K562 (cell line): ENCODE results near the gene SMIM17. TPM values are rescaled to one million over a fixed set of nuclear protein-coding genes. Genes with fewer than 3 reads are reported as not detected.

ENCODE experiments used
- ATAC-seq: fragments of 200-7000 bp; cut with Tn5 transposase; 3 replicates; pipeline ENCODE4 v1.9.1; 2020; ENCODE audit warnings: moderate library complexity
- BruUV-seq: library from RNA; stranded (reverse); fragments of 400-500 nt; replicated peaks from 2 replicates; lab custom pipeline; 2021; lab: Mats Ljungman, UMichigan
- CTCF ChIA-PET: fragments of 300-600 bp; formaldehyde crosslinking; extraction: SDS; loops from one replicate; lab custom pipeline; 2021; ENCODE audit warnings: low intra/inter-chr PET ratio; lab: Yijun Ruan, JAX
- POLR2A ChIA-PET: fragments of 300-600, 350-650 bp; sonication (Branson Sonifier 250); formaldehyde crosslinking; extraction: SDS; loops from one replicate; lab custom pipeline; 2021; ENCODE audit warnings: antibody characterized with exemption, inconsistent platforms; lab: Yijun Ruan, JAX
- DNase-seq, 4 experiments: peaks; one replicate each; pipeline versions ENCODE4 v3.0.0 to v3.0.0-alpha.2; 2011 to 2018; ENCODE audit warnings: low spot score in 3 of 4, mixed read lengths in 3 of 4; ENCODE audit errors: extremely low read depth in 1 of 4
- FAIRE-seq: peaks from 2 replicates; lab custom pipeline; 2011; peaks lifted over from hg19 to GRCh38; lab: Jason Lieb, UNC
- H2AFZ ChIP-seq: 2 replicates; pipeline ENCODE4 v1.6.0; 2011; ENCODE audit warnings: low read depth, low read length, control low read depth, inconsistent platforms
- H3K27ac ChIP-seq: fragments of 200-600 bp; 3 replicates; pipeline ENCODE4 v1.8.0; 2011; ENCODE audit warnings: low read depth, mild to moderate bottlenecking, control low read depth, inconsistent platforms, low read length, moderate library complexity, mixed read lengths; ENCODE audit errors: extremely low read depth
- H3K27me3 ChIP-seq, 2 experiments: fragments of 300-600 bp in 1 of 2; 2 replicates in 1 of 2; 3 replicates in 1 of 2; pipeline versions ENCODE4 v1.6.0 to v1.8.0; 2011; ENCODE audit warnings: inconsistent platforms in 2 of 2, low read length in 2 of 2, mild to moderate bottlenecking in 1 of 2, mixed read lengths in 1 of 2, moderate library complexity in 1 of 2; ENCODE audit not compliant: control insufficient read depth in 2 of 2, insufficient read depth in 2 of 2
- H3K36me3 ChIP-seq: fragments of 300-600 bp; 3 replicates; pipeline ENCODE4 v1.8.0; 2011; ENCODE audit warnings: mild to moderate bottlenecking, low read length, inconsistent platforms; ENCODE audit not compliant: control insufficient read depth, insufficient read depth
- H3K4me1 ChIP-seq, 2 experiments: fragments of 200-600 bp in 1 of 2; replicated peaks in 1 of 2; 2 replicates in 1 of 2; 3 replicates in 1 of 2; pipeline versions ENCODE4 v1.5.1 to v1.8.0; 2011; ENCODE audit warnings: inconsistent platforms in 2 of 2, low read length in 2 of 2, mild to moderate bottlenecking in 1 of 2, mixed read lengths in 1 of 2, moderate library complexity in 1 of 2; ENCODE audit not compliant: control insufficient read depth in 2 of 2, insufficient read depth in 2 of 2
- H3K4me2 ChIP-seq: 2 replicates; pipeline ENCODE4 v1.6.1; 2011; ENCODE audit warnings: low read length, control low read depth, inconsistent platforms, mixed read lengths; ENCODE audit not compliant: insufficient read depth
- H3K4me3 ChIP-seq: fragments of 200-600 bp; sonication (generic), shearing (Covaris generic); 2 replicates; pipeline ENCODE4 v1.5.1; 2016; ENCODE audit warnings: control low read depth, inconsistent platforms
- H3K79me2 ChIP-seq: fragments of 200-600 bp; 3 replicates; pipeline ENCODE4 v1.8.0; 2011; ENCODE audit warnings: low read length, inconsistent platforms; ENCODE audit not compliant: control insufficient read depth, insufficient read depth
- H3K9ac ChIP-seq, 2 experiments: 2 replicates each; pipeline versions ENCODE4 v1.6.0 to v1.6.1; 2011; ENCODE audit warnings: low read depth in 2 of 2, low read length in 2 of 2, control low read depth in 1 of 2, inconsistent platforms in 1 of 2, mild to moderate bottlenecking in 1 of 2, mixed read lengths in 1 of 2; ENCODE audit not compliant: insufficient read depth in 1 of 2
- H3K9me1 ChIP-seq: one replicate; pipeline ENCODE4 v1.6.0; 2011; ENCODE audit warnings: inconsistent platforms, mild to moderate bottlenecking, low read length, moderate library complexity; ENCODE audit not compliant: control insufficient read depth, insufficient read depth
- H3K9me3 ChIP-seq: replicated peaks from 2 replicates; pipeline ENCODE4 v1.5.1; 2011; ENCODE audit warnings: low read depth, low read length, inconsistent platforms; ENCODE audit not compliant: control insufficient read depth, insufficient read depth
- H4K20me1 ChIP-seq: replicated peaks from 2 replicates; pipeline ENCODE4 v1.6.1; 2011; ENCODE audit warnings: low read length, inconsistent platforms, mixed read lengths; ENCODE audit not compliant: control insufficient read depth, insufficient read depth
- DNMT1 ChIP-seq: fragments of 450-650 bp; IDR thresholded peaks from 2 replicates; pipeline ENCODE4 v1.6.1; 2016; ENCODE audit warnings: antibody characterized with exemption, mild to moderate bottlenecking
- FOS ChIP-seq: IDR thresholded peaks from 3 replicates; pipeline ENCODE4 v1.6.1; 2011; ENCODE audit not compliant: insufficient read length; ENCODE audit errors: extremely low read depth
- OTX1 ChIP-seq: fragments of 450-650 bp; formaldehyde crosslinking; IDR thresholded peaks from 2 replicates; pipeline ENCODE4 v1.4.0; 2022; ENCODE audit warnings: mild to moderate bottlenecking
- YBX1 ChIP-seq: fragments of 450-650 bp; IDR thresholded peaks from 2 replicates; pipeline ENCODE4 v1.7.1; 2016; ENCODE audit warnings: mild to moderate bottlenecking
- YY1 ChIP-seq, 3 experiments: IDR thresholded peaks; 2 replicates each; pipeline ENCODE4 v1.6.1; 2011; ENCODE audit warnings: low read length in 2 of 3, mild to moderate bottlenecking in 2 of 3, moderate library complexity in 2 of 3, borderline replicate concordance in 1 of 3, control low read depth in 1 of 3, low read depth in 1 of 3; ENCODE audit not compliant: insufficient read depth in 3 of 3, insufficient replicate concordance in 2 of 3, control insufficient read depth in 1 of 3, insufficient read length in 1 of 3; ENCODE audit errors: extremely low read depth in 1 of 3
- WGBS: fragments of 100-300 bp; shearing (Covaris generic); methylation state at CpG from one replicate; pipeline ENCODE4 v1.1.6; 2016; ENCODE audit warnings: low coverage, mixed read lengths; ENCODE audit not compliant: insufficient coverage; ENCODE audit errors: missing lambda C conversion rate; 5-methylcytosine and 5-hydroxymethylcytosine counted together
- in situ Hi-C: fragments of 300-500 bp; cut with MboI; formaldehyde crosslinking; loops from 4 replicates; pipeline ENCODE4 v1.15.0; 2018; ENCODE audit warnings: inconsistent platforms, mixed read lengths
- intact Hi-C: fragments of 100-400 bp; cut with micrococcal nuclease; formaldehyde crosslinking; loops from 2 replicates; pipeline ENCODE4 v1.14.2; 2022
- polyA plus RNA-seq, 8 experiments: library from polyadenylated mRNA; depleted of rRNA in 4 of 8; stranded (reverse) in 5 of 8; unstranded in 3 of 8; fragments of >200 nt; fragmentation: Nextera tagmentation in 2 of 8; fragmentation: Illumina TruSeq in 1 of 8; extraction: Ambion mirVana in 2 of 8; extraction: Trizol in 1 of 8; gene quantifications; 2 replicates each; pipeline versions ENCODE4 v1.2.1 to v1.2.3, GENCODE V29; 2011 to 2014; ENCODE audit warnings: inconsistent platforms in 1 of 8, missing spikeins in 1 of 8
- total RNA-seq, 7 experiments: library from RNA; depleted of rRNA in 6 of 7; stranded (reverse); fragments of >200 nt in 6 of 7; fragmentation: Illumina TruSeq in 2 of 7; extraction: Trizol in 2 of 7; gene quantifications; 2 replicates each; pipeline versions ENCODE4 v1.2.1 to v1.2.3, GENCODE V29; 2011 to 2021; ENCODE audit warnings: low replicate concordance in 1 of 7
- TF ChIP-seq, protein P1 (sequence below): sonication (generic); formaldehyde crosslinking; IDR thresholded peaks from 2 replicates; pipeline ENCODE4 v1.8.0; 2023; ENCODE audit warnings: missing genetic modification reagents, mild to moderate bottlenecking, borderline replicate concordance

The SMIM17 gene
- total and polyA plus RNA-seq, 9 of the 15 experiments (the other 6 are each of a cell fraction or from before 2014, with no cell fraction given): not detected

DNA sequence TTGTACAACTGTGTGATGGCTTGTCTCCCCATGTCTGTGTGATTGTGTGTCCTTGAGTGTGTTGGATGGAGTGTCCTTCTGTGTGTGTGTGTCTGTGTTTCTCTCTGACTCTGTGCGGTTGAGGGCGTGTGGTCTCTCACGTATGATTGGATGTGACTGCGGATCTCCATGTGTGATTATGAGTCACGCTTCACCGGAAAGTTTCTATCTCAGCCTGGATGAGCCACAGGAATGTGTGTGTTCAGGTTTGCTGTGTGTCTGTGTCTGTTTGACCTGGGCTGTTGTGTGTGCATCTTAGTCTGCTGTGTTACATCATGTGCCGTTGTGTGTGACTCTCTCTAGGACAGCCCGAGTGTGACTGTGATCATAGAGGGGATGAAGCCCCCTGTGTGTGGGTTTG, 44.1 kb downstream of the SMIM17 start:
- Histone ChIP-seq H3K4me3 (no peak overlapping the region), H3K9ac (no peak overlapping the region), H3K9me3 (no peaks in the 10 kb centered on the region), H4K20me1 (no peaks in the 10 kb centered on the region), H3K4me1 (no peaks in the 10 kb centered on the region), H3K27me3 (no peaks in the 10 kb centered on the region), H3K36me3 (no peaks in the 10 kb centered on the region), H2AFZ (no peak overlapping the region), H3K27ac (no peak overlapping the region), H3K4me2 (no peak overlapping the region), H3K9me1 (no peaks in the 10 kb centered on the region), H3K79me2 (no peaks in the 10 kb centered on the region)
- intact Hi-C loops: no loop called here
- DNase-seq (no peak), FAIRE-seq (no peak), ATAC-seq (no peak)
- ChIA-PET CTCF (no interaction called here), POLR2A (no interaction called here)
- TF ChIP-seq YY1 (IDR thresholded peaks at IDR 0.05; ENCODE audit: borderline replicate concordance in 1 of 3, control insufficient read depth in 1 of 3, extremely low read depth in 1 of 3, insufficient read depth in 3 of 3, insufficient read length in 1 of 3, insufficient replicate concordance in 2 of 3, low read depth in 1 of 3, low read length in 2 of 3) (no peak), YBX1 (no peak), DNMT1 (no peak), OTX1 (CRISPR knock-in tag) (no peak), FOS (no peak)
- TF ChIP-seq, protein P1, sequence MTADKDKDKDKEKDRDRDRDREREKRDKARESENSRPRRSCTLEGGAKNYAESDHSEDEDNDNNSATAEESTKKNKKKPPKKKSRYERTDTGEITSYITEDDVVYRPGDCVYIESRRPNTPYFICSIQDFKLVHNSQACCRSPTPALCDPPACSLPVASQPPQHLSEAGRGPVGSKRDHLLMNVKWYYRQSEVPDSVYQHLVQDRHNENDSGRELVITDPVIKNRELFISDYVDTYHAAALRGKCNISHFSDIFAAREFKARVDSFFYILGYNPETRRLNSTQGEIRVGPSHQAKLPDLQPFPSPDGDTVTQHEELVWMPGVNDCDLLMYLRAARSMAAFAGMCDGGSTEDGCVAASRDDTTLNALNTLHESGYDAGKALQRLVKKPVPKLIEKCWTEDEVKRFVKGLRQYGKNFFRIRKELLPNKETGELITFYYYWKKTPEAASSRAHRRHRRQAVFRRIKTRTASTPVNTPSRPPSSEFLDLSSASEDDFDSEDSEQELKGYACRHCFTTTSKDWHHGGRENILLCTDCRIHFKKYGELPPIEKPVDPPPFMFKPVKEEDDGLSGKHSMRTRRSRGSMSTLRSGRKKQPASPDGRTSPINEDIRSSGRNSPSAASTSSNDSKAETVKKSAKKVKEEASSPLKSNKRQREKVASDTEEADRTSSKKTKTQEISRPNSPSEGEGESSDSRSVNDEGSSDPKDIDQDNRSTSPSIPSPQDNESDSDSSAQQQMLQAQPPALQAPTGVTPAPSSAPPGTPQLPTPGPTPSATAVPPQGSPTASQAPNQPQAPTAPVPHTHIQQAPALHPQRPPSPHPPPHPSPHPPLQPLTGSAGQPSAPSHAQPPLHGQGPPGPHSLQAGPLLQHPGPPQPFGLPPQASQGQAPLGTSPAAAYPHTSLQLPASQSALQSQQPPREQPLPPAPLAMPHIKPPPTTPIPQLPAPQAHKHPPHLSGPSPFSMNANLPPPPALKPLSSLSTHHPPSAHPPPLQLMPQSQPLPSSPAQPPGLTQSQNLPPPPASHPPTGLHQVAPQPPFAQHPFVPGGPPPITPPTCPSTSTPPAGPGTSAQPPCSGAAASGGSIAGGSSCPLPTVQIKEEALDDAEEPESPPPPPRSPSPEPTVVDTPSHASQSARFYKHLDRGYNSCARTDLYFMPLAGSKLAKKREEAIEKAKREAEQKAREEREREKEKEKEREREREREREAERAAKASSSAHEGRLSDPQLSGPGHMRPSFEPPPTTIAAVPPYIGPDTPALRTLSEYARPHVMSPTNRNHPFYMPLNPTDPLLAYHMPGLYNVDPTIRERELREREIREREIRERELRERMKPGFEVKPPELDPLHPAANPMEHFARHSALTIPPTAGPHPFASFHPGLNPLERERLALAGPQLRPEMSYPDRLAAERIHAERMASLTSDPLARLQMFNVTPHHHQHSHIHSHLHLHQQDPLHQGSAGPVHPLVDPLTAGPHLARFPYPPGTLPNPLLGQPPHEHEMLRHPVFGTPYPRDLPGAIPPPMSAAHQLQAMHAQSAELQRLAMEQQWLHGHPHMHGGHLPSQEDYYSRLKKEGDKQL (CRISPR knock-in tag): no peak
- BruUV-seq: no TSS peak
- WGBS: 2% methylated on average over 8 of the region's 8 CpGs
- in situ Hi-C loops: no loop called here
